Breast epithelium (tissue), 4 donors: ENCODE measurements around the gene IKBIP. TPM values are rescaled to one million over a fixed set of nuclear protein-coding genes. Genes with fewer than 3 reads are reported as not detected.

Experiments used
- DNase-seq, 2 donors: peaks; one replicate each; pipeline ENCODE4 v3.0.0-alpha.2; 2019; ENCODE audit warnings: low spot score in 2 of 2
- H3K27ac ChIP-seq, 2 donors: fragments of 200-600 bp; sonication (generic) in 1 of 2; one replicate each; pipeline ENCODE4 v1.5.1; 2016 to 2019; ENCODE audit warnings: mild to moderate bottlenecking in 1 of 2
- H3K27me3 ChIP-seq, 2 donors: fragments of 200-600 bp; sonication (generic) in 1 of 2; one replicate each; pipeline versions ENCODE4 v1.5.1 to v1.6.0; 2017 to 2019; ENCODE audit warnings: control low read depth in 1 of 2, mild to moderate bottlenecking in 1 of 2
- H3K36me3 ChIP-seq: fragments of 200-600 bp; one replicate; pipeline ENCODE4 v1.5.1; 2019
- H3K4me1 ChIP-seq, 2 donors: fragments of 200-600 bp; sonication (generic); one replicate each; pipeline ENCODE4 v1.5.1; 2016 to 2019; ENCODE audit warnings: control low read depth in 1 of 2
- H3K4me3 ChIP-seq, 3 donors: fragments of 200-600 bp; sonication (generic); 1 replicate in 2 of 3; 2 replicates in 1 of 3; pipeline ENCODE4 v1.5.1; 2016 to 2019; ENCODE audit warnings: mild to moderate bottlenecking in 3 of 3, moderate library complexity in 2 of 3
- H3K9me3 ChIP-seq, 2 donors: fragments of 200-600 bp; sonication (generic) in 1 of 2; one replicate each; pipeline ENCODE4 v1.5.1; 2016 to 2019; ENCODE audit warnings: control low read depth in 1 of 2
- POLR2A ChIP-seq: fragments of 450-650 bp; IDR thresholded peaks from one replicate; pipeline ENCODE4 v1.6.1; 2016; ENCODE audit warnings: antibody characterized with exemption, mild to moderate bottlenecking, moderate library complexity
- POLR2AphosphoS5 ChIP-seq, 3 donors: sonication (generic); formaldehyde crosslinking; IDR thresholded peaks; one replicate each; pipeline ENCODE4 v1.6.1; 2017; ENCODE audit warnings: antibody characterized with exemption in 3 of 3
- intact Hi-C: fragments of 100-400 bp; cut with DNase I; formaldehyde crosslinking; loops from one replicate; pipeline ENCODE4 v1.15.1; 2023; ENCODE audit warnings: low total_unique reads
- total RNA-seq, 3 donors: library from RNA; depleted of rRNA; stranded (reverse); fragments of >200 nt; gene quantifications; one replicate each; pipeline ENCODE4 v1.1.0, GENCODE V29; 2016
- TF ChIP-seq, protein P1 (sequence below), 3 donors: fragments of 450-650 bp; IDR thresholded peaks; one replicate each; pipeline ENCODE4 v1.5.1; 2016 to 2017; ENCODE audit warnings: antibody characterized with exemption in 3 of 3, mild to moderate bottlenecking in 3 of 3, moderate library complexity in 3 of 3

The IKBIP gene, protein sequence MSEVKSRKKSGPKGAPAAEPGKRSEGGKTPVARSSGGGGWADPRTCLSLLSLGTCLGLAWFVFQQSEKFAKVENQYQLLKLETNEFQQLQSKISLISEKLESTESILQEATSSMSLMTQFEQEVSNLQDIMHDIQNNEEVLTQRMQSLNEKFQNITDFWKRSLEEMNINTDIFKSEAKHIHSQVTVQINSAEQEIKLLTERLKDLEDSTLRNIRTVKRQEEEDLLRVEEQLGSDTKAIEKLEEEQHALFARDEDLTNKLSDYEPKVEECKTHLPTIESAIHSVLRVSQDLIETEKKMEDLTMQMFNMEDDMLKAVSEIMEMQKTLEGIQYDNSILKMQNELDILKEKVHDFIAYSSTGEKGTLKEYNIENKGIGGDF
- total RNA-seq, result 10 to 100 TPM; 10.7 to 19.7 (median 12.3) TPM

DNA sequence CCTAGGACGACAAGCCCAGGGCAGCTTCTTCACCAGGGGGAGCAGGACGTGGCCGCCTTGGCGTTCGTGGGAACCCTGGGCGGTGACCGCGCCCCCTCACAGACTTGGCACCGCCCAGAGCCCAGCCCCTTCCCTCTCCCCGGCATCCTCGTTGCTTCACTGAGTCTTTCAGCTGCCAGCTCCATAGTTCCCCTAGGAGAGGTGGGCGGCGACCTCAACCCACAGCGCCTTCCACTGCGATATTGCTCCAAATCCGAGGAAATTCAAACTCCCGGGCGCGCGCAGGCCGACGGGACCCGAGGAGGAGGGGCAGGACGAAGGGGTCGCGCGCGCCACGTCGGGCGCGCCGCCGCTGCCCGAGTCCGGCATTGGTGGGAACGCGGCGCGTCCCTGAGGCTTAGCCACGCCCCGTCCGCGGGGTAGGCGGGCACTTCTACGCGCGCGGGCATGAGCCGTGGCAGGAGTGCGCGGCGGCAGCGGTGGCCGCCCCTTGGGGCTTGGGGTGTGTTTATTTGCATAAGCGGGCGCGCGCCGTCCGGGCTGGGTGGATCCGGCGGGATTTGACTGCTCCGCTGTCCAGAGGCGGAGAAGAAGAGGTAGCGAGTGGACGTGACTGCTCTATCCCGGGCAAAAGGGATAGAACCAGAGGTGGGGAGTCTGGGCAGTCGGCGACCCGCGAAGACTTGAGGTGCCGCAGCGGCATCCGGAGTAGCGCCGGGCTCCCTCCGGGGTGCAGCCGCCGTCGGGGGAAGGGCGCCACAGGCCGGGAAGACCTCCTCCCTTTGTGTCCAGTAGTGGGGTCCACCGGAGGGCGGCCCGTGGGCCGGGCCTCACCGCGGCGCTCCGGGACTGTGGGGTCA is at the start of gene IKBIP, which contains the start of gene APAF1:
TSS of gene IKBIP (minus strand) at position 77 of the 860 bp plus-strand sequence. CDS start 87 bp downstream, outside the sequence.
TSS of gene APAF1 (plus strand) at position 579 of the 860 bp plus-strand sequence. CDS start 3,070 bp downstream, outside the sequence.
- no peaks in the 10 kb centered on the region for H3K4me1 ChIP-seq
- H3K4me3 ChIP-seq, result peak within 1 kb of the TSS; percentile 97 to 99 (median 97)
- peak; percentile 46 to 55 (median 51) for TF ChIP-seq POLR2AphosphoS5 (IDR thresholded peaks at IDR 0.05)
- TF ChIP-seq, protein P1, sequence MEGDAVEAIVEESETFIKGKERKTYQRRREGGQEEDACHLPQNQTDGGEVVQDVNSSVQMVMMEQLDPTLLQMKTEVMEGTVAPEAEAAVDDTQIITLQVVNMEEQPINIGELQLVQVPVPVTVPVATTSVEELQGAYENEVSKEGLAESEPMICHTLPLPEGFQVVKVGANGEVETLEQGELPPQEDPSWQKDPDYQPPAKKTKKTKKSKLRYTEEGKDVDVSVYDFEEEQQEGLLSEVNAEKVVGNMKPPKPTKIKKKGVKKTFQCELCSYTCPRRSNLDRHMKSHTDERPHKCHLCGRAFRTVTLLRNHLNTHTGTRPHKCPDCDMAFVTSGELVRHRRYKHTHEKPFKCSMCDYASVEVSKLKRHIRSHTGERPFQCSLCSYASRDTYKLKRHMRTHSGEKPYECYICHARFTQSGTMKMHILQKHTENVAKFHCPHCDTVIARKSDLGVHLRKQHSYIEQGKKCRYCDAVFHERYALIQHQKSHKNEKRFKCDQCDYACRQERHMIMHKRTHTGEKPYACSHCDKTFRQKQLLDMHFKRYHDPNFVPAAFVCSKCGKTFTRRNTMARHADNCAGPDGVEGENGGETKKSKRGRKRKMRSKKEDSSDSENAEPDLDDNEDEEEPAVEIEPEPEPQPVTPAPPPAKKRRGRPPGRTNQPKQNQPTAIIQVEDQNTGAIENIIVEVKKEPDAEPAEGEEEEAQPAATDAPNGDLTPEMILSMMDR (IDR thresholded peaks at IDR 0.05), result no peak
- peak; percentile 42 for TF ChIP-seq POLR2A
- H3K27me3 ChIP-seq, result no peaks in the 10 kb centered on the region
- peak; percentile 95 to 97 for DNase-seq
- H3K9me3 ChIP-seq, result no peaks in the 10 kb centered on the region
- intact Hi-C loops, result loop anchor here (5.0 kb wide), 1 partner anchor 643 kb away; no protein-coding TSS in a partner anchor
- peaks cover 3% of the 10 kb centered on the region for H3K36me3 ChIP-seq
- peak within 1 kb of the TSS; percentile 88 to 91 for H3K27ac ChIP-seq

DNA sequence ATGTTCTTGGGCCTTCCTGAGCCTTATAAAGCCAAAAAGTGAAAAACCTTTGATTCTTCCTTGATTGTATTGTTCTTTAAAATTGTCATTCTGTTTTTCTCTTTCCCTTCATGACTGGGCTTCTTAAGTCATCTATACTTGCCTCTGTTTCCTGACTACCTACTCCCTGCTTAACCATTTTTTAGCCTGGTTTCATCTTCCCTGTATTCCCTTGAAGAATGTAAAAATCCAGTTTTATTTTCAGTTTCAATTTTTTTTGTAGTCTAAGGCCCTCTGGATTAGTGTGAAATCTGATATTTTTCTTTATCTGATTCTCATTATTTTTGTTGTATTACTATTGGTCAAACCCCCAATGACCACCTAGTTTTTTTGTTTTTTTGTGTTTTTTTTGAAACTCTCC is 46.8 kb upstream of the IKBIP start:
- H3K4me1 ChIP-seq, result no peaks in the 10 kb centered on the region
- no peak overlapping the region for H3K27ac ChIP-seq
- no peaks in the 10 kb centered on the region for H3K36me3 ChIP-seq
- no peak for DNase-seq
- no peaks in the 10 kb centered on the region for H3K27me3 ChIP-seq
- TF ChIP-seq, protein P1 (IDR thresholded peaks at IDR 0.05), result no peak
- TF ChIP-seq POLR2AphosphoS5 (IDR thresholded peaks at IDR 0.05) (no peak), POLR2A (no peak)
- intact Hi-C loops, result no loop called here
- no peaks in the 10 kb centered on the region for H3K9me3 ChIP-seq
- no peak overlapping the region for H3K4me3 ChIP-seq

DNA sequence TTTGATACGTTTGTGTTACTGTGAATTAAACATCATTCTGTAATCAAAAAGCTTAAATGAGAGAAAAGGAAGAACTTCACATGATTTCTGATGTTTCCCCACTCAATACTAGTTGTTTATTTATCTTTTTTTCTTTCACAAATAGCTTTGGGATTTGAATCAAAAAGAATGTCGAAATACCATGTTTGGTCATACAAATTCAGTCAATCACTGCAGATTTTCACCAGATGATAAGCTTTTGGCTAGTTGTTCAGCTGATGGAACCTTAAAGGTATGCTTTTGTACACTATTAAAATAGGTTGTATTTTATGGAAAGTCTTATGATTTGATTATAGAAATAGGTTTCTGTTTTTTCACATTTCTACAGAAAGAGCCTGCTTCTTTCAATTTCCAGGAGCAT is 42.0 kb upstream of the IKBIP start:
- Histone ChIP-seq H3K4me1 (no peaks in the 10 kb centered on the region), H3K4me3 (no peak overlapping the region), H3K27ac (no peak overlapping the region), H3K9me3 (no peaks in the 10 kb centered on the region), H3K36me3 (peaks cover 5% of the 10 kb centered on the region), H3K27me3 (no peaks in the 10 kb centered on the region)
- TF ChIP-seq POLR2A (no peak), POLR2AphosphoS5 (IDR thresholded peaks at IDR 0.05) (no peak)
- TF ChIP-seq, protein P1 (IDR thresholded peaks at IDR 0.05), result no peak
- no peak for DNase-seq
- intact Hi-C loops, result no loop called here

DNA sequence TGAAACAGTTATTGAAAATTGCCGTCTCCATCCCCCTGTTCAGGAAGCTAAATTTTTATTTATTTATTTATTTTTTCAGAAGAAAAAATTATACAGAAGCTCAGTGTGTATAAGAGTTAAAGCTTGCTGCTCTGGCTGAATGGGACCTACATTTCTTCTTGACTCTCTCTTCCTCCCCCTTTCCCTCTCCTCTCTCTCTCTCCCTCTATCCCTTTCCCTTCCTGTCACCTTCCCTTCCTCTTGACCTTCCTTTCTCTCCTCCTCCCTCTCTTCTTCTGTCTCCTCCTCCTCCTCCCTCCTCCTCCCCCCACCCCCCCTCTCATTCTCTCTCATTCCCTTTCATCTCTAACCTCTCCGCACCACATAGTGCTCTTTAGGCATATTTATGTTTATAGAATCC is 39.6 kb upstream of the IKBIP start:
- H3K36me3 ChIP-seq, result peaks cover 5% of the 10 kb centered on the region
- DNase-seq, result no peak
- H3K27me3 ChIP-seq, result no peaks in the 10 kb centered on the region
- H3K4me1 ChIP-seq, result no peaks in the 10 kb centered on the region
- no peak overlapping the region for H3K27ac ChIP-seq
- no peaks in the 10 kb centered on the region for H3K9me3 ChIP-seq
- TF ChIP-seq POLR2A (no peak), POLR2AphosphoS5 (IDR thresholded peaks at IDR 0.05) (no peak)
- TF ChIP-seq, protein P1 (IDR thresholded peaks at IDR 0.05), result no peak
- H3K4me3 ChIP-seq, result no peak overlapping the region
- intact Hi-C loops, result no loop called here
